Superior temporal gyrus (tissue), 1 donor: Measurements from ENCODE around the gene RAPSN.
A peak's percentile ranks its signal among the peaks of the same experiment; 100 is the strongest.

Experiments
- DNase-seq: peaks from one replicate; pipeline ENCODE4 v3.0.0-alpha.2; 2016; ENCODE audit errors: extremely low spot score

RAPSN gene

DNA sequence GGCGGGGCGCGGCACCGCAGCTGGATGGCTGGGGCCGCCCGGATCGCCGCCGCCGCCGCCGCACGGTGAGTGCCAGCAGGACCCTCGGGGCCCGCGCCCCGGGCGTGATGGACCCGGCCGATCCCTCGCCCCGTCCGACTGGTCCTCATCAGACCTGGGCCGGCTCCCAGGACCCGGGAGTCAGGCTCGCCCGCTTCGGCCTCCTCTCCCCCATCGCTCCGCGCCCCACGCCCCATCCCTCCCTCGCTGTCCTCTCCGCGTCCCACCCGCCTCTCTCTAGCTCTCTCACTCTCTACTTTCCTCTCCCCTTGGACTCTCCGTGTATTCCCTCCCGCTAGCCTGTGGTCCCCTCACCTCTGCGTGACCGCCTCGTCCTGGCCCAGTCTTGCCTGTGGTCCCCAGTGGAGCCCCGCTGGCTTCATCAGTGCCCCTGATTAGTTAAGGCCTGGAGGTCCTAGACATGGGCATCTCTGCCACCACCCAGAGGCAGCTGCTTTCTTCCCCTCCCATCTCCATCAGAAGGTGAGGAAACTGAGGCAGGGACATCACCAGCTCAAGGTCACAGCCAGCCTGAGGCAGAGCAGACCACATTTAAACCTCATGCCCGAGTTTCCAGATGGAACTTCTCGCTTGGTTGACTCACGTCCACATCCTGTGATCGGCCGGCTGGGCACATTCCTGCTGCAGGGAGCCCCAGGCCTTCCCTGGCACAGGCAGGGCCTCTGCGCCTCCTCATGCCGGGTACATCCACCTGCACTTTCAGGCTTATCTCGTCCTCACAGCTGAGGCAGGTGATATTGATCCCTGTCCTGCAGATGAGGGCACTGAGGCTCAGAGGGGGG, 40.1 kb downstream of the RAPSN start:
- no peak for DNase-seq

DNA sequence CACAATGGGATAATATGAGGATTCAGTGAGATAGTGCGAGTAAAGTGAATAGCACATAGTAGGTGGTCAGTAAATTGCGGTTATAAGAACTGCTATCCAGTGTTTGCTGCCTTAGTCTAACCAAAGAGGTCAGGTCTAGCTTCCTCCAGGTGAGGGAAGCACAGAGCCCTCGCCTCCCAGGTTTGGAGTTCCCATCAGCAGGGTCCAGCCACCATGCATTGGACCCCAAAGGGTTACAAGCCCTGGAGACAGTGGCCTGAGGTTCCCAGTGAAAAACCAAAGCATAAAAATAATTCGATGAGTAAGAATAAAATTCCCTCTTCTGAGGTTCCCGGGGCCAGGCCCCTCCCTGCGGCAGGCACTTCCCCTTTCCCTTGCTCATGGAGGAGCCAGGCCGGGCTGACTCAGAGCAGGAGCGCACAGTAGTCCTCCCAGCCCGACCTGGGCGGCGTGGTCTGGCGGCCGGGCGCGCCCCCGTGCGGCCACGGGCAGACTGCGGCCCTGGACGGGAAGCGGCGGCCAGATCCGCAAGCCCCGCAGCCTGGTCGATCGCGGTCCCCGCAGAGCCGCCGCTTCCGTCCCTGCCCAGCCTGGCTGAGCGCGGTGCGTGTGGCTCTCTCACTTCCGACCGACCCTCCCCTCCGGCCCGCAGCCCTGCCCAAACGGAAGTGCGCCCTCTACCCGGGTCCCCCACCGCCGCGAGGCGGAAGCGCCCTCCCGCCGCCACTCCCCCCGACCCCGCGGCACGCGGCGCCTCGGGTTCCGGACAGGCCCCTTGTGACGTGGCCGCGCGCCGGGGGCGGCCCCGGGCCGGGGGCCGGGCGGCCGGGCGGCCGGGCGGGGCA, 41.0 kb downstream of the RAPSN start, which contains the start of gene SLC39A13:
TSS of gene SLC39A13 (plus strand) at position 845 of the 845 bp plus-strand sequence. CDS start 1,505 bp downstream, outside the sequence.
- peak; percentile 91 for DNase-seq

DNA sequence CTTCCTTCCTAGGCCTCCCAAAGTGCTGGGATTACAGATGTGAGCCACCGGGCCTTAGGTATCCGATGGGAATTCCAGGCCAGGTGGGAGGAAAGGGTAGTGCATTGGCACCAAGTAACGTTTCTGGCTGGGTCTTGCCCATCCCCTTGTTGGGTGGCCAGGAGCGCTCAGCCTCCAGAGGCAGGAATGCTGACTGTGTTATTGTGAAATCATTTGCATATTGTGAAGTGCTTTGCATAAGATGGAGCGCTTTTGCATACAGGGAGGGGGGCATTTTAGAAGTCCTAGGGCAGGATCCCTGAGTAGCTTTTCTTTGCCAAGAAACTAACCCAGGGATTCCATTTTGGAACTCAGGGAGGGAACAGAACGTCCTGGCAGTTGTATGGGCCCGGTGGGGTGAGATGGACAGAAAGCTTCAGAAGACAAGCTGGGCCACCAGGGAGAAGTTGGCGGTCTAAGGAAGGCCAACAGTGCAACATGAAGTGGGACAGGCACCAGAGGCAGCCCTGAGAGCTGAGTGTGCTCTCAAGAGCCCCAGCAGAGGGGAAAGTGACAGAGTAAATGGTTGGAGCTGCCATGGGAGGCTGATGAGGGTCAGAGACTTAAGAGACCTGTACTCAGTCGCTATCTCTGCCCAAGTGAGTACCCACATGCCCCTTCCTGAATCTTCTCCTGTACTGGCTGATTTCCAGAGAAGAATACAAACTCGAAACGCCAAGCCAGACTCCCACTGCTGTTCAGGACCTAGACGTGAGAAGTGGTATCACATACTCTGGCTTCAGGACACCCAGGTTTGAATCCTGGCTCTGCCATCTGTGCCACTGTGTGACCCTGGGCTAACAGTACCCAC, 41.8 kb downstream of the RAPSN start:
- DNase-seq: no peak

DNA sequence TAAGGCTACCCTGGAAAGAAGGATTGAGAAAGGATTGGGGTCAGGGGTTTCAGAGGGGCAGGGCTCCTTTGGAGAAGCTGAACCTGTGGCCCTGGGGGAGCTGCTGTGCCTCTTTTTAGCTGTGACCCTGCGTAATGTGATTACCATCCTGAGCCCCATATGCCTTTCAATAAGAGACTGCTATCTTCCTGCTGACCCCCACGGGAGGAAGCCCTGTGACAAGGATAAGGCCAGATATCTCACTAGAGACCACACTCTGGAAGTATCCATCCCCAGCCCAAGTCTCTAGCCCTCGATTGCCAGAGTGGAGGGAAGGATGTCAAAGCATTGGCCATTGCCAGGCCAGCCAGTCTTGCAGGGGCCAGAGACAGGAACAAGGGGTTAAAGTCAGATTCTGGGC, 45.4 kb downstream of the RAPSN start:
- no peak for DNase-seq

DNA sequence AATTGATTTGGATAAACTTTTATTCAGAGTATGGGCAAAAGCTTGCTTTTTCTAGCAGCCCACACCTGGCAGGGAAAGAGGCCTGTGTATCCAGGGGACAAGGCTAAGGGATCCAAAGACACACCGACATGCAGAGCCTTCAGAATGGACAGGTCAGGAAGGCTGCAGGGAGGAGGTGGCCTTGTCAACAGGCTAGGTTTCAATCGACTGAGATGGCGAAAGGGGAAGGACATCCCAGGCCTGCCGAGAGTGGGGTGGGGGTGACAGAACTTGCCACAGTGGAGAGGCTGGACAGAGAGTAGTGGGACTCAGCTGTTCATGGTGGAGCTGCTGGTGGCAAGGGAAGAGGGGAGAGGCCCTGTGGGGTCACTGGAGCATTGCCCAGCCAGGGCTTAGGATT, 45.8 kb downstream of the RAPSN start:
- no peak for DNase-seq

DNA sequence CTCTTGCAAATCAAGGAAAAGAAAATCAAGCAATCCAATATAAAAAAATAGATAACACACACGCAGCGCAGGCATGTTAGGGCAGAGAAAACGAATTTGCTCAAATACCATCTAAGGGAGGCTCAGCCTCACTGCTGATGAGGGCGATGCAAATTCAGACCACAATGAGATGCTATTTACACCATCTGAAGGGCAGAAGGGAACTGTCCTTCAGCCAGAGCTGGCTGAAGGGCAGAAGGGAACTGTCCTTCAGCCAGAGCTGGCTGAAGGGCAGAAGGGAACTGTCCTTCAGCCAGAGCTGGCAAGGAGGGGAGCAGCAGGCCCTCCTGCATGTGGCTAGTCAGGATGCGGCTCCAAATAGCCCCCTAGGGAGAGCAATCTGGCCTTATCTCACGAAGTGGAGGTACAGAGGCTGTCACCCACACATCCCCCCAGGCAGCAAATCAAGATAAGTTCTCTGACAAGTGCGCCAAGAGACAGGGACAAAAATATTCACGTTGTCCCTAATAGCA, 48.1 kb downstream of the RAPSN start:
- DNase-seq: no peak

DNA sequence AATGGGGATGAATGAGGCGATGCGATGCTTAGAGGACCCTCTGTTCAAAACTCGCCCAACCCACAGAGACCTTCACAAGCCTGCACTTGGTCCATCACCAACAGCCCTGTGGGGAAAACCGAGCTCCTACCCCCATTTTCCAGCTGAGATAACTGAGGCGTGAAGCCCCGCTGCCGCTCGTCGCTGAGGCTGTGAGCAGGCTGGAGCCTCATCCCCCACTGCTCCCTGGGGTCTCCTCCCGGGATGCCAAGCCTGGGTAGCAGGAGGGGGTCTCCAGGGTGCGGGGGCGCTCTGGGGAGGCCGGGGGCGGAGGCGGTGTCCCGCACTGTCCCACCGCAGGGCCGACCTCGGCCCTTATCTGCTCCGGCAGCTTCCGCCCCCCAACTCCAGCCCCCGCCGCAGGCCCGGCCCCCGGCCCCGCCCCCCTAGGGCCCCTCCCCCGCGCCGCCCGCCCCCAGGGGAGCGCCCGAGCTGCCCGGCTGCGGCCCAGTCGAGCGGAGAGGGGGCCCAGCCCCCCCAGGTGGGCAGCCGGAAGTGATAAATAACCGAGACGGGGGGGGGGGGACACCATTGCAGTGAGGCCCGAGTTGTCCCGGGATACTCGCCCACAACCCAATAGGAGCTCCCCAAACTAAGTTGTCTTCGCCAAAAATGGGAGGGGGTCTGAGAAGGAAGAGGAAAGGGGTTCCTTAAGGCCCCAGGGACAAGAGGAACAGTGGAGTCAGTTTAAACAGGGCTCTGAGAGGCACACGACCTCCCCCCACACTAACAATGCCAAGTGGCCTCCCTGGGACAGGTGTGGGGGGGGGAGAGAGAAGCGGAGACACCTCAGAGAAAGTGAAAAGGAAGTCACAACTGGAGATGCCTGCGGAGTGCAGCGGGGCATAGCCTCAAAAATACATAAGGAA, 48.8 kb downstream of the RAPSN start:
- no peak for DNase-seq

DNA sequence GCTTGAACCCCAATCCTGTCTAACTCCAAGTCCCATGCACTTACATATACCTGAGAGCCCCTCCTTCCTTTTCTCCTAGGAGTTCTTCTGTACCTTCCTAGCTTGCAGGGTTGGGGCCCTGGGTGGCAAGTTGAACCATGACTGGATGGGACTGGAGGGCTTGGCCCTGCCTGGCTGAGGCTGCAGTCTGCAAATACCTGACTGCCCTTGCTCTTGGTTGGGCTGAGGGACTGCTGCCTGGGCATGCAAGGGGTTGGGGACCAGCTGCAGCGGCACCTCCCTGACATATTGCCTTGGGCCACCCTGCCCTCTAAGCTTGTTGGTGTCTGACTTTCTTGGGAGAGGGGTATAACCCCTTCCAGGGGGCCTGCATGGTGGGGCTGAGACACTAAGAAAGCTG, 50.4 kb downstream of the RAPSN start:
- no peak for DNase-seq

DNA sequence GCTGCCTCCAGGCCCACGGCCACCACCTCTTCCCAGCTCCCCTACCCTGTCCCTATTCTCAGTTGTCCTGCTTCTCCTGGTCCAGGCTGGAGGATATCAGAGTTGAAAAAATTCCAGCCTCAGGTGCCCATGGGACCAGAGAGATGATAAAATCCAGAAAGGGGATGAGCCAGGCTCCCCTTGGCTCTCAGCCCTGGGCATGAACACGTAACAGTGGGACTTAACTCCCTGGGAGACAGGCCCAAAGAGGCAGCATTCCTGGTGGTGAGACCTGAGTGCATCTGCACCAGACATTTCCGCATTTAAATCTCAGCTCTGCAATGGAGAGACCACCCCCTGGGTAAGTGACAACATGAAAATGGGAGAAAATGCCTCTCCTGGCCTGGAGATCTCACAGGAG, 50.9 kb downstream of the RAPSN start:
- no peak for DNase-seq

DNA sequence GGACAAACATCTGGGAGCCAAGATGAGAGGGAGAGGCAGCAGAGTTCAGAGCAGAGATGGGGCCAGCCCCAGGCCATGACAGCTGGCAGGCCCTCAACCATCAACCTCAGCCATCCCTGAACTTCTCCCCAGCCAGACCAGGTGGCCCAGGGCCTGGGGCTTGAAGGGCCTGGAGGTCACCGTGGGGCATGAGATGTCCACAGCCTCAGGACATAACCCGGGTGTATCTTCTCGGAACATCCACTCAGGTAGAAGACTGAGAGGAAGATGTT, 53.0 kb downstream of the RAPSN start:
- DNase-seq: no peak

DNA sequence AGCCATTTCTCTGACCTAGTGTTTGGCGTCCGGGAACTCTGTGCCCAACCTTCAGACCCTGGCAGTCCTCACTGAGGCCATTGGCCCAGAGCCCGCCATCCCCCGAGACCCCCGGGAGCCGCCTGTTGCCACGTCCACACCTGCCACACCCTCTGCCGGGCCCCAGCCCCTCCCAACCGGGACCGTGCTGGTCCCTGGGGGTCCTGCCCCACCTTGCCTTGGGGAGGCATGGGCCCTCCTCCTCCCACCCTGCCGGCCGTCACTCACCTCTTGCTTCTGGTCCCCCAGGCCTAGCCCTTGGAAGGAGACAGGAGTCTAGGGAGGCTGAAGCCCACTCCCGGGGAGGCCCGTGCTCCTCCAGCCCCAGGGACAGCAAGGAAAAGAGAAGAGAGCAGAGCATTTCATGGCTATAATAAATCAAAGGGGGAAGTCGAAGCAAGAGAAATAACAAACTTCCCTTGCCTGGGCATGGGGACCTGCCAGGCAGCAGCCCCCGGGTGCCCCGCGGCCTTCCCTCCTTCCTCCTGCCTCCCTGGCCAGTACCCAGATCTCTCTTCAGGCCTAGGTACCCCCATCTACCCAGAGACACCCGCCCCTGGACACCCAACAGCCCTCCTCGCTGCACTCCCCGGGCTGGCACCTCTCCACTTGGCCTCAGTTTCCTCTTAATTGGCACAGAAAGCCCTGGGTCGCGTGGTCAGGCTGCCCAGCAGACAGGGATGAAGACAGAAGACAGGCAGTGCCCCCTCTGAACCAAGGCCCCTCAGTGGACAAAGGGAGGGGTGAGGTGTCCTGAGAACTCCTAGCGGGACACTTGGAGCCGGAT, 53.5 kb downstream of the RAPSN start:
- no peak for DNase-seq

DNA sequence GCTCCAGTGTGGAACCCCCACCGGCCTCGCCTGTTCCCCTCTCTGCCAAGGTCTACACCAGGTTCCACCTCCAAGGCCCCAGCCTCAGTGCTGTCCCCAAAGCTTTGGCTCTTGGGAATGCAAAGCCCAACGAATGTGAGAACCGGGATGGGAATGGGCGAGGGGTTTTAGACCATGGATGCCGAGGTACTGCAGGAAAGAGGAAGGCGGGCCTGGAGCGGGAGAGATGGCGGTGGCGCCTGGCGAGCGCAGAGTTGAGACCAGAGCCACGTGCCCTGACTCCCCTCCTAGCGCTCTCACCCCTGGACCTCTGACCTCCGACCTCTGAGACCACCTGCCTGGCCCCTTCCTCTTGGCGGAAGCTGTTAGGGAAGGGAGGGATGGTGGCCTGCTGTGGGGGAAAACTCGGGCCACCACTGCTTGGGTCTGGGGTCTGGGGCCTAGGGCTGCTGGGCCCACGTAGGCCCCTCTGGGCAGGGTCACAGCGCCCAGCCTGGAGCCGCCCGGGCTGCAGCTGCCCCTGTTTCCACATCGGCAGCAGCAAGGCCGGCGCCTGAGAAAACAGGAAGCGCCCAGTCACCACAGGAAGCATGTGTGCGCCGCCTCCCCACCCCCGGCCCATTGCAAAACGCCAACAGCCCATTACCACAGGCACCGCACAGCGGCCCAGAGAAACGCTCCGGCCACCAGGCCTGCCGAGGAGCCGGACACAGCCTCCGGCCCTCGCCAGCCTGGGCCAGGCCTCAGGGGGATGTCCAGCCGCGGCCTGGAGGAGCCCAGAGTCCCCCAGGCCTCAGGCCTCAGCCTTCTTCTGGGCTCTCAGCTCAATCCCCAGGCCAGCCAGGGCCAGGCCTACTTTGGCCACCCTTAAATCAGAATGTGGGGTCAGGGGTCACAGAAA, 54.4 kb downstream of the RAPSN start:
- no peak for DNase-seq

DNA sequence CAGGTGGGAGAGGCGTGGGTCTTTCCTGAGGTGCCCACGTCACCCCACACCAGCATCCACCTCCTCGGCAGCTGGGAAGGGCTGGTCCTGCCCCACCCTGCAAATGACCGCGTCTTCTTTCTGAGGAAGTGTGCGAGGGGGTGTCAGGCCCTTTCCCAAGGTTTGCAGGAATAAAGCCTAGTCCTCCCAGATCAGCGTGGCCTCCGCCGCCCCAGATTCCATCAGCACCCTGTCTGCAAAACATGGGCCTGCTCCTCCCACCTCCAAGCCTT, 55.0 kb downstream of the RAPSN start:
- DNase-seq: no peak

DNA sequence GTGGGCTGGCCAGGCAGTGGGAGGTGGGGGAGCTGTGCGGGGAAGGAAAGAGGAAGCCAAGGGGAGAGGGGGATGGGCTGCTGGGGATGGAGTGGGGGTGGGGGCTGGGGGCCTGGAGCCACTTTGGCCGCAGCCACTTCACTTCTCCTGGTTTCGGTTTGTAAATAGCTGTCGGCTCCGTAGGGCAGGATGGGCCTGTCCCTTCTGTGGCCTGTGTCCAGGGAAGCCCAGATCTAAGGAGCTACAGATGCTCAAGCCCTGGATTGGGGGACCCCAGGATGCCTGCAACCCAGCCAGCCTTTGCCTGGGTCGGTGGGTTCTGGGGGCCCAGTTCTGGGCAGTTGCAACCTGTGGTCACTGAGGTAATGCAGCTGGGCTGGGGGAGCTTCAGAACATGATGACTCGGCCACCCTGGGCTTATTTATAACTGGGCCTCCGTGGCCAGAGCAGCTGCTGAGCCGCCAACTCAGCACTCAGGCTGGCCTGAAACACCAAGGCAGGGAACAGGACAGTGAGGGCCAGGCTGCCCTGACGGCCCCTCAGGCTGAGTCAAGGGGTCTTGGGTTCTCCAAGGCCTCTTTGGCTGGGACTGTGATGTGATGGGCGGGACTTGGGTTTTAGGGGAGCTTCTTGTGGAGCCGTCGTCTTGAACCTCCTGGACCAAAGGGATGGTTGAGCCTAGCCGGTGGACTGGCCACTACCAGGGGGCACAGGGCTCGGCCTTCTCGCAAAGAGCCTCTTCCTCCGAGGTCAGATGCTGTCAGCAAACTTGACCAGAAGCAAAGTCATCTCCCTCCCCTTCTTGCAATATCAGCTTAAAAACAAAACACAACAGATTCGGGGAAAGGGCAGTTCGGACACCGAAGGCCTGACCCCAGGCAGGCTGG, 55.5 kb downstream of the RAPSN start:
- no peak for DNase-seq

DNA sequence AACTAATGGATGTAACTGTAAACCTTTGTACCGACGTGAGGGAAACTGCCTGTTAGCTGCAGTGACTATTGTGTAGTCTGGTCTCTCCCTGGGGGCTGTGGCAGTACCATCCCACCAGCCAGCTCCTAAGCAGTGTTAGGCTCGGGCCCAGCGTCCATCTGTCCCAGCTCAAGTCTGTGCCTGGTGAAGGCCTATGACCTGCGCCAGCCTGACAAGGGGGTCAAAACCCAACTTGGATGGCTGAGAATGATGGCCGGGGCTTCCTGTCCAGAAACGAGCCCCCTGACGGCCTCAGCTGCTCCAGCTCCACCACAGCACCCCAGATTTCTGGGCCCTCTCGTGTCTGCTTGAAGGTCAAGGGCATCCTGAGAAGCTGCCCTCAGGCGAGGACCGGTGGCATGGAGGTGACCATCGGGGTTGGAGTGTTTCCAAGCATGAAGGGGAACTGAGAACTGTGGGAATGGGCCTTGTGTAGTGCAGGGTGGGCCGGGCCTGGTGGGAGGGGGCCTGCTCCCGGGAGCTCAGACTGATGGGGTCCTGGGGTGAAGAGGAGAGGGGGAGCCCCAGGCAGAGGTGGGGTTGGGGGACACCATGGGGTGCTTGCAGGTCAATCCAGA, 56.3 kb downstream of the RAPSN start:
- no peak for DNase-seq

DNA sequence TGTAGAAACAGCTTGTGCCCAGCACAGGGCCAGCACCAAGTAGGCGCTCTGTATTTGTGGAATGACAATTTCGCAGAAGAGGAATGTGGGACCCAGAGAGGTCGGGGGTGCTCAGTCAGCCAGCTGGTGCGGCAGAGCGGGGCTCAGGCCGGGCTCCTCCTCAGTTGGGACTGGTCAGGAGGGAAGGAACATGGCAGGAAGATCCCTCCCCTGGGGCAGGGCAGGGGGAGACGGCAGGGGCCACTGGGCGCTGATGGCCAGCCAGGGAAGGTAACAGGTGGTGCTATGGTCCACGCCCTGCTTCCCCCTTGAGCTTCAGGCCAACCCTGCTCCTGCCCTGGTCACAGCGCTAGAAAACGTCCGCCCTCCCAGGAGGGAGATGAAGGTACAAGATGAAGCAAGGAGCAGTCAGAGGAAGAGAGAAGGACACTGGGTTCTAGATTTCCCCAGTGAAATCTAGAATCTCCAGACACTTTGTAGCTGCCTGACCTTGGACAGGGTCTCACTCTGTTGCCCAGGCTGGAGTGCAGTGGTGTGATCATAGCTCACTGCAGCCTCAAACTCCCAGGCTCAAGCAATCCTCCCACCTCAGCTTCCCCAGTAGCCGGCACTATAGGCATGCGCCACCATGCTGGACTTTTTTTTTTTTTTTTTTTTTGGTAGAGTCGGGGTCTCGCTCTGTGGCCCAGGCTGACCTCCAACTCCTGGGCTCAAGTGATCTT, 57.1 kb downstream of the RAPSN start:
- DNase-seq: no peak

DNA sequence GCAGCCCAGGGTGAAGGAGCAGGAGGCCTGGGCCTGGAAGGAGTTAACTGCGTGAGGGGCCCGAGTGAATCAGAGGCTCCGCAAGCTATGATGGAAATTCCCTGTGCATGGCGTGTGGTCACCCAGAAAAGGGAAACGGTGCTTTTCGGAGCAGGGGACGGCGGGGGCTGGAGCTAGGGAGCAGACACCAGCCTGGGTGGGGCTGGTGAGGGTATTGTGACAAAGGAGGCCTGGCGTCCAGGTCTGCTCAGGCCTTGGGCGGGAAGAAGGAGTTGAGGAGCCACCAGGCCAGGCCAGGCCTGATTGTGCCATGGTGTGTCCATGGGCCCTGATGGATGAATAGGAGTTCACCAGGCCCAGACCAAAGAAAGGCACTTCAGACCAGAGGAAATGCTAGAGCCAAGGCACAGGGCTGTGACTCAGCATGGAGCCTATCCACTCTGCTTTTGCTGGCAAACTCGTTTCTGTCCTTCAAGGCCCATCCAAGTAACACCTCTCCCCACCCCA, 57.8 kb downstream of the RAPSN start:
- DNase-seq: no peak
